ENCODE measurements around the gene CFI. TPM values are rescaled to one million over a fixed set of nuclear protein-coding genes. Genes with fewer than 3 reads are reported as not detected.

CFI gene
- total RNA-seq, 1 donor from 2014 or later = 426 TPM

GRCh38 chr4:109699553-109700225 is 102.1 kb downstream of the CFI start:
- ATAC-seq = peak; percentile 7
- no peak for DNase-seq (ENCODE audit: low spot score)

GRCh38 chr4:109698656-109699055 is 103.1 kb downstream of the CFI start:
- DNase-seq (ENCODE audit: low spot score) = no peak
- no peak for ATAC-seq

GRCh38 chr4:109691411-109691920 is 110.3 kb downstream of the CFI start:
- DNase-seq (ENCODE audit: low spot score) (no peak), ATAC-seq (no peak)

Other genes starting within 250 kb of the CFI start
- gene MCUB, start 241.8 kb downstream of the CFI start, total RNA-seq = 1.8 TPM
- 16.5 TPM for gene CASP6, start 98.6 kb downstream of the CFI start, total RNA-seq
- 38.9 TPM for gene PLA2G12A, start 71.9 kb downstream of the CFI start, total RNA-seq
- 3.6 TPM for gene GAR1, start 13.8 kb upstream of the CFI start, total RNA-seq
- not detected for gene RRH, start 26.0 kb upstream of the CFI start, total RNA-seq
- 0.08 TPM for gene LRIT3, start 46.1 kb upstream of the CFI start, total RNA-seq
- gene EGF, start 110.9 kb upstream of the CFI start, total RNA-seq = 0.15 TPM

Data from left lobe of liver (tissue), 2 donors.